T-cell (primary cell): ENCODE data around the gene U2AF2. TPM values are rescaled to one million over a fixed set of nuclear protein-coding genes. Genes with fewer than 3 reads are reported as not detected.

ENCODE experiments used
- ATAC-seq, 4 experiments: fragments of 200-7000 bp in 3 of 4; fragments of 150-1000 bp in 1 of 4; cut with Tn5 transposase; replicated peaks in 1 of 4; 1 replicate in 3 of 4; 2 replicates in 1 of 4; pipeline ENCODE4 v1.10.0; 2021; ENCODE audit warnings: moderate library complexity in 3 of 4, mild to moderate bottlenecking in 2 of 4, moderate number of reproducible peaks in 1 of 4
- CTCF ChIA-PET, 2 donors: fragments of 300-600 bp; sonication (Branson Sonifier 250); formaldehyde crosslinking; loops; one replicate each; lab custom pipeline; 2022; ENCODE audit warnings: antibody characterized with exemption in 2 of 2; lab: Charles Lee
- POLR2A ChIA-PET, 2 donors: fragments of 300-600 bp; sonication (Branson Sonifier 250); formaldehyde crosslinking; loops; one replicate each; lab custom pipeline; 2022; ENCODE audit warnings: antibody characterized with exemption in 2 of 2; lab: Charles Lee
- DNase-seq, 35 experiments: peaks; one replicate each; pipeline versions ENCODE4 v3.0.0 to v3.0.0-alpha.2; 2013 to 2023
- H3K27ac ChIP-seq: one replicate; pipeline ENCODE4 v1.5.1; 2013; ENCODE audit warnings: low read length
- H3K27me3 ChIP-seq, 2 experiments: replicated peaks in 1 of 2; 1 replicate in 1 of 2; 2 replicates in 1 of 2; pipeline versions ENCODE4 v1.6.1 to v1.7.0; 2013; ENCODE audit warnings: low read length in 1 of 2, mixed read lengths in 1 of 2; ENCODE audit not compliant: control insufficient read depth in 2 of 2, insufficient read depth in 2 of 2; ENCODE audit errors: extremely low read depth in 1 of 2
- H3K36me3 ChIP-seq, 2 donors: 1 replicate in 1 of 2; 2 replicates in 1 of 2; pipeline versions ENCODE4 v1.6.1 to v1.7.0; 2013; ENCODE audit warnings: low read length in 1 of 2; ENCODE audit not compliant: control insufficient read depth in 2 of 2, insufficient read depth in 1 of 2; ENCODE audit errors: extremely low read depth in 1 of 2
- H3K4me1 ChIP-seq, 2 experiments: 1 replicate in 1 of 2; 2 replicates in 1 of 2; pipeline versions ENCODE4 v1.6.1 to v1.7.0; 2013; ENCODE audit warnings: low read length in 2 of 2, mixed read lengths in 1 of 2; ENCODE audit not compliant: insufficient read depth in 2 of 2, control insufficient read depth in 1 of 2; ENCODE audit errors: extremely low read depth in 1 of 2
- H3K4me3 ChIP-seq, 2 donors: 1 replicate in 1 of 2; 2 replicates in 1 of 2; pipeline versions ENCODE4 v1.5.1 to v1.7.0; 2013; ENCODE audit warnings: mild to moderate bottlenecking in 2 of 2, low read length in 1 of 2, moderate library complexity in 1 of 2; ENCODE audit not compliant: control insufficient read depth in 1 of 2; ENCODE audit errors: extremely low read depth in 1 of 2
- H3K9me3 ChIP-seq: 2 replicates; pipeline ENCODE4 v1.7.0; 2013
- H3K27ac Mint-ChIP-seq, 2 donors: one replicate each; pipeline ENCODE4 v1.8.0; 2020 to 2021; ENCODE audit warnings: mild to moderate bottlenecking in 2 of 2, mixed read lengths in 2 of 2
- H3K27me3 Mint-ChIP-seq, 2 donors: one replicate each; pipeline ENCODE4 v1.8.0; 2021 to 2022; ENCODE audit warnings: mixed read lengths in 2 of 2
- H3K36me3 Mint-ChIP-seq: one replicate; pipeline ENCODE4 v1.8.0; 2021; ENCODE audit warnings: mixed read lengths
- H3K4me1 Mint-ChIP-seq, 3 donors: one replicate each; pipeline ENCODE4 v1.8.0; 2020 to 2022; ENCODE audit warnings: mixed read lengths in 3 of 3, mild to moderate bottlenecking in 1 of 3
- H3K4me3 Mint-ChIP-seq, 3 donors: one replicate each; pipeline ENCODE4 v1.8.0; 2020 to 2022; ENCODE audit warnings: mild to moderate bottlenecking in 3 of 3, mixed read lengths in 3 of 3, moderate library complexity in 3 of 3
- H3K9me3 Mint-ChIP-seq, 3 donors: one replicate each; pipeline ENCODE4 v1.8.0; 2020 to 2022; ENCODE audit warnings: mixed read lengths in 3 of 3
- WGBS: methylation state at CpG from one replicate; pipeline ENCODE4 v1.1.5; 2013; ENCODE audit warnings: missing lambda C conversion rate; ENCODE audit not compliant: insufficient coverage; 5-methylcytosine and 5-hydroxymethylcytosine counted together
- total RNA-seq, 35 experiments: library from RNA in 6 of 35; stranded (reverse) in 6 of 35; fragments of 120-200 nt in 1 of 35; gene quantifications; one replicate each; pipeline versions ENCODE4 v1.2.1 to v1.2.4 and lab custom pipeline; 2013 to 2026

The U2AF2 gene
- total RNA-seq, 5 donors from 2014 or later (not counting 1 experiment from before 2014, with no cell fraction given): 254 to 310 (median 303) TPM

- Mint-ChIP-seq H3K4me3 (no peak overlapping the region), H3K27me3 (no peaks in the 10 kb centered on the region), H3K9me3 (no peaks in the 10 kb centered on the region), H3K27ac (no peak overlapping the region), H3K4me1 (peaks cover 65 to 77% (median 66%) of the 10 kb centered on the region in 3 donors), H3K36me3 (peaks cover 24% of the 10 kb centered on the region)
- H3K27ac ChIP-seq: no peak overlapping the region
- no peaks in the 10 kb centered on the region for H3K9me3 ChIP-seq
- peaks cover 10 to 40% of the 10 kb centered on the region in 2 experiments for H3K4me1 ChIP-seq
- WGBS: 91% methylated on average over 4 of the region's 5 CpGs
- H3K27me3 ChIP-seq: no peaks in the 10 kb centered on the region
- no peak for DNase-seq
- H3K36me3 ChIP-seq: peaks cover 0 to 19% of the 10 kb centered on the region in 2 donors
- POLR2A ChIA-PET: no interaction called here
- CTCF ChIA-PET: no interaction called here
- no peak overlapping the region for H3K4me3 ChIP-seq
- no peak for ATAC-seq
These were observed 45.5 kb upstream of the U2AF2 start for GRCh38 chr19:55609326-55609725.

- no peak for ATAC-seq
- H3K27ac Mint-ChIP-seq: no peak overlapping the region
- H3K27me3 Mint-ChIP-seq: no peaks in the 10 kb centered on the region
- no peak for DNase-seq
- H3K4me3 ChIP-seq: no peak overlapping the region
- no peak overlapping the region for H3K4me3 Mint-ChIP-seq
- 85% methylated on average over 7 of the region's 15 CpGs for WGBS
- peaks cover 2 to 24% of the 10 kb centered on the region in 2 donors for H3K36me3 ChIP-seq
- H3K4me1 Mint-ChIP-seq: peaks cover 52 to 62% (median 53%) of the 10 kb centered on the region in 3 donors
- CTCF ChIA-PET: interaction anchor here in 1 of 2 donors (0.6 to 1.9 kb wide), 2 partner anchors 13 to 21 kb away, joined by 3 to 4 read pairs; partner anchors contain the start of gene ZNF784
- H3K36me3 Mint-ChIP-seq: peaks cover 24% of the 10 kb centered on the region
- no peak overlapping the region for H3K27ac ChIP-seq
- no peaks in the 10 kb centered on the region for H3K27me3 ChIP-seq
- POLR2A ChIA-PET: no interaction called here
- H3K4me1 ChIP-seq: peaks cover 6 to 25% of the 10 kb centered on the region in 2 experiments
- H3K9me3 Mint-ChIP-seq: no peaks in the 10 kb centered on the region
- H3K9me3 ChIP-seq: no peaks in the 10 kb centered on the region
These were observed 43.4 kb upstream of the U2AF2 start for GRCh38 chr19:55611300-55611982.

GRCh38 chr19:55611983-55612645, 42.7 kb upstream of the U2AF2 start:
- H3K9me3 ChIP-seq: no peaks in the 10 kb centered on the region
- H3K4me1 ChIP-seq: peaks cover under 1 to 19% of the 10 kb centered on the region in 2 experiments
- no peaks in the 10 kb centered on the region for H3K9me3 Mint-ChIP-seq
- H3K4me3 ChIP-seq: no peak overlapping the region
- H3K36me3 ChIP-seq: peaks cover 5 to 30% of the 10 kb centered on the region in 2 donors
- H3K27ac ChIP-seq: no peak overlapping the region
- H3K36me3 Mint-ChIP-seq: peaks cover 27% of the 10 kb centered on the region
- H3K27me3 ChIP-seq: no peaks in the 10 kb centered on the region
- peaks cover 45 to 56% (median 46%) of the 10 kb centered on the region in 3 donors for H3K4me1 Mint-ChIP-seq
- H3K27ac Mint-ChIP-seq: no peak overlapping the region
- ChIA-PET CTCF (interaction anchor here in 1 of 2 donors (1.9 kb wide), 1 partner anchor 21 kb away, joined by 4 read pairs; no protein-coding TSS in a partner anchor), POLR2A (no interaction called here)
- no peak overlapping the region for H3K4me3 Mint-ChIP-seq
- DNase-seq: no peak
- H3K27me3 Mint-ChIP-seq: no peaks in the 10 kb centered on the region
- 94% methylated on average over 2 of the region's 3 CpGs for WGBS
- ATAC-seq: no peak

GRCh38 chr19:55613396-55613795, 41.4 kb upstream of the U2AF2 start:
- Histone ChIP-seq H3K36me3 (peaks cover 5 to 38% of the 10 kb centered on the region in 2 donors), H3K4me3 (no peak overlapping the region), H3K27ac (no peak overlapping the region), H3K27me3 (no peaks in the 10 kb centered on the region), H3K9me3 (no peaks in the 10 kb centered on the region), H3K4me1 (peaks cover 0 to 15% of the 10 kb centered on the region in 2 experiments)
- H3K4me3 Mint-ChIP-seq: no peak overlapping the region
- DNase-seq (no peak), ATAC-seq (no peak)
- peaks cover 30% of the 10 kb centered on the region for H3K36me3 Mint-ChIP-seq
- peaks cover 36 to 43% (median 37%) of the 10 kb centered on the region in 3 donors for H3K4me1 Mint-ChIP-seq
- H3K27ac Mint-ChIP-seq: no peak overlapping the region
- WGBS: 98% methylated on average over 10 of the region's 27 CpGs
- no peaks in the 10 kb centered on the region for H3K9me3 Mint-ChIP-seq
- H3K27me3 Mint-ChIP-seq: no peaks in the 10 kb centered on the region
- CTCF ChIA-PET: no interaction called here
- POLR2A ChIA-PET: no interaction called here

- WGBS: 98% methylated on average over 39 of the region's 75 CpGs
- no peak for DNase-seq
- ChIA-PET CTCF (no interaction called here), POLR2A (no interaction called here)
- Histone ChIP-seq H3K27me3 (no peaks in the 10 kb centered on the region), H3K36me3 (peaks cover 5 to 34% of the 10 kb centered on the region in 2 donors), H3K4me1 (peaks cover 0 to 15% of the 10 kb centered on the region in 2 experiments), H3K4me3 (no peak overlapping the region), H3K27ac (no peak overlapping the region), H3K9me3 (no peaks in the 10 kb centered on the region)
- ATAC-seq: no peak
- no peaks in the 10 kb centered on the region for H3K27me3 Mint-ChIP-seq
- no peak overlapping the region for H3K4me3 Mint-ChIP-seq
- peaks cover 27% of the 10 kb centered on the region for H3K36me3 Mint-ChIP-seq
- no peak overlapping the region for H3K27ac Mint-ChIP-seq
- H3K9me3 Mint-ChIP-seq: no peaks in the 10 kb centered on the region
- peaks cover 29 to 38% (median 34%) of the 10 kb centered on the region in 3 donors for H3K4me1 Mint-ChIP-seq
These were observed 40.7 kb upstream of the U2AF2 start for GRCh38 chr19:55613930-55614710.
